Hypothalamus (tissue), 51 donors: ENCODE data around the gene FRMD1.

Source experiments
- DNase-seq, 51 donors: peaks; one replicate each; lab custom pipeline; 2025; lab: John Stamatoyannopoulos, UW

FRMD1 gene

GRCh38 chr6:168045706-168046620, 33.0 kb downstream of the FRMD1 start:
- no peak for DNase-seq

GRCh38 chr6:168045141-168045691, 33.8 kb downstream of the FRMD1 start:
- DNase-seq: no peak

GRCh38 chr6:168044521-168045130, 34.4 kb downstream of the FRMD1 start:
- DNase-seq: no peak

GRCh38 chr6:168043848-168044415, 35.1 kb downstream of the FRMD1 start:
- DNase-seq: no peak

- DNase-seq: no peak
Observed at GRCh38 chr6:168043193-168043847, 35.7 kb downstream of the FRMD1 start.

- no peak for DNase-seq
Observed at GRCh38 chr6:168042426-168043192, 36.4 kb downstream of the FRMD1 start.

- no peak for DNase-seq
Observed at GRCh38 chr6:168041928-168042327, 37.1 kb downstream of the FRMD1 start.

- no peak for DNase-seq
Observed at GRCh38 chr6:168040856-168041496, 38.0 kb downstream of the FRMD1 start.

- DNase-seq: no peak
Observed at GRCh38 chr6:168039849-168040248, 39.2 kb downstream of the FRMD1 start.

GRCh38 chr6:168039301-168039700, 39.7 kb downstream of the FRMD1 start:
- DNase-seq: no peak

- no peak for DNase-seq
Observed at GRCh38 chr6:168038576-168039140, 40.4 kb downstream of the FRMD1 start.

- no peak for DNase-seq
Observed at GRCh38 chr6:168037856-168038255, 41.2 kb downstream of the FRMD1 start.

GRCh38 chr6:168037242-168037641, 41.8 kb downstream of the FRMD1 start:
- DNase-seq: peak in 1 of 51 donors; percentile 10

- DNase-seq: peak in 1 of 51 donors; percentile 50
Observed at GRCh38 chr6:168035661-168036545, 43.1 kb downstream of the FRMD1 start.

GRCh38 chr6:168035098-168035660, 43.8 kb downstream of the FRMD1 start:
- DNase-seq: peak in 16 of 51 donors; percentile 12 to 70 (median 44)

GRCh38 chr6:168034537-168034936, 44.5 kb downstream of the FRMD1 start:
- no peak for DNase-seq

GRCh38 chr6:168033791-168034190, 45.2 kb downstream of the FRMD1 start:
- DNase-seq: no peak
